22Rv1 (cell line): Measurements from ENCODE around the gene EFEMP1.

Source experiments
- H3K27ac ChIP-seq: fragments of 450-650 bp; 2 replicates; pipeline ENCODE4 v1.5.1; 2017
- CTCF ChIP-seq: fragments of 450-650 bp; IDR thresholded peaks from 2 replicates; pipeline ENCODE4 v1.5.1; 2017; ENCODE audit warnings: mild to moderate bottlenecking
- ZFX ChIP-seq: fragments of 450-650 bp; IDR thresholded peaks from 2 replicates; pipeline ENCODE4 v1.6.1; 2017; ENCODE audit warnings: antibody characterized with exemption, borderline replicate concordance

EFEMP1 gene

GRCh38 chr2:55923091-55923981 lies at the start of gene EFEMP1:
TSS of gene EFEMP1 (minus strand) at chr2:55923782. CDS start at chr2:55922440, 1,342 bp downstream.
- TF ChIP-seq CTCF (no peak), ZFX (no peak)
- no peak within 1 kb of the TSS for H3K27ac ChIP-seq

GRCh38 chr2:55970500-55970899 lies 46.9 kb upstream of the EFEMP1 start:
- no peak for TF ChIP-seq CTCF
- TF ChIP-seq ZFX = no peak
- no peak overlapping the region for H3K27ac ChIP-seq

GRCh38 chr2:55968941-55969340 lies 45.4 kb upstream of the EFEMP1 start:
- no peak overlapping the region for H3K27ac ChIP-seq
- no peak for TF ChIP-seq CTCF
- no peak for TF ChIP-seq ZFX

- no peak overlapping the region for H3K27ac ChIP-seq
- TF ChIP-seq ZFX = no peak
- no peak for TF ChIP-seq CTCF
Observed at GRCh38 chr2:55966401-55967118, 43.0 kb upstream of the EFEMP1 start.

- no peak overlapping the region for H3K27ac ChIP-seq
- no peak for TF ChIP-seq CTCF
- TF ChIP-seq ZFX = no peak
Observed at GRCh38 chr2:55965966-55966365, 42.4 kb upstream of the EFEMP1 start.

- H3K27ac ChIP-seq = no peak overlapping the region
- TF ChIP-seq CTCF (no peak), ZFX (no peak)
Observed at GRCh38 chr2:55965276-55965675, 41.7 kb upstream of the EFEMP1 start.

GRCh38 chr2:55962915-55963314 lies 39.3 kb upstream of the EFEMP1 start:
- TF ChIP-seq ZFX (no peak), CTCF (no peak)
- no peak overlapping the region for H3K27ac ChIP-seq
